ENCODE data around the gene ANXA2R. TPM values are rescaled to one million over a fixed set of nuclear protein-coding genes. Genes with fewer than 3 reads are reported as not detected.

The ANXA2R gene
- total RNA-seq, 1 donor from 2014 or later, result 0.93 TPM

DNA sequence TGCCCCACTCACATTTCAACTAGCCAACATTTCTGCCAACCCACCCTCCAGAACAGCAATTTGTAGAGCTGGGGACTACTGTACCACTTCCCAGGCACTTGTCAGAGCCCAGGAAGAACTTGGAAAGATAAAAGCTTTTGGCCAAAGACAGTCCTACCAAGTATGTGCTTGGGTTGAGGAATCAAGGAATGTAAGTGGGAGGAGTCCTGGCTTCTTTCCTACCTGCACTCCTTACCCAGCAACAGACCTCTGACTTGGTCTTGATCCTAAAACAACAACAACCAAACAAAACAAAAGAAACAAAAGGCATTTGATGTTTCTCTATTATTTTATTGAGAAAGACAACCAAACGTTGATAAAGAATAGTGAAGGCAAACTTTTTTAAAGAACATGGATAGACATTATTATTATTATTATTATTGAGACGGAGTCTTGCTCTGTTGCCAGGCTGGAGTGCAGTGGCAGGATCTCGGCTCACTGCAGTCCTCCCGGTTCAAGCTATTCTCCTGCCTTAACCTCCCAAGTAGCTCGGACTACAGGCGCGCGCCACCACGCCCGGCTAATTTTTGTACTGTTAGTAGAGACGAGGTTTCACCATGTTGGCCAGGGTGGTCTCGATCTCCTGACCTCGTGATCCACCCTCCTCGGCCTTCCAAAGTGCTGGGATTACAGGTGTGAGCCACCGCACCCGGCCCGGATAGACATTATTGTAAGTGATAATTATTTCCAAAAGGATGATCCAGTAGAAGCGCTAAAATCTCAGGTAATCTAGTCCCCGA is 33.5 kb downstream of the ANXA2R start:
- H3K4me3 Mint-ChIP-seq (ENCODE audit: low read depth), result peak overlapping the region; percentile 89
- no peak for DNase-seq (ENCODE audit: low spot score, unreplicated experiment)
- H3K27ac Mint-ChIP-seq, result no peak overlapping the region
- TF ChIP-seq, protein P1, sequence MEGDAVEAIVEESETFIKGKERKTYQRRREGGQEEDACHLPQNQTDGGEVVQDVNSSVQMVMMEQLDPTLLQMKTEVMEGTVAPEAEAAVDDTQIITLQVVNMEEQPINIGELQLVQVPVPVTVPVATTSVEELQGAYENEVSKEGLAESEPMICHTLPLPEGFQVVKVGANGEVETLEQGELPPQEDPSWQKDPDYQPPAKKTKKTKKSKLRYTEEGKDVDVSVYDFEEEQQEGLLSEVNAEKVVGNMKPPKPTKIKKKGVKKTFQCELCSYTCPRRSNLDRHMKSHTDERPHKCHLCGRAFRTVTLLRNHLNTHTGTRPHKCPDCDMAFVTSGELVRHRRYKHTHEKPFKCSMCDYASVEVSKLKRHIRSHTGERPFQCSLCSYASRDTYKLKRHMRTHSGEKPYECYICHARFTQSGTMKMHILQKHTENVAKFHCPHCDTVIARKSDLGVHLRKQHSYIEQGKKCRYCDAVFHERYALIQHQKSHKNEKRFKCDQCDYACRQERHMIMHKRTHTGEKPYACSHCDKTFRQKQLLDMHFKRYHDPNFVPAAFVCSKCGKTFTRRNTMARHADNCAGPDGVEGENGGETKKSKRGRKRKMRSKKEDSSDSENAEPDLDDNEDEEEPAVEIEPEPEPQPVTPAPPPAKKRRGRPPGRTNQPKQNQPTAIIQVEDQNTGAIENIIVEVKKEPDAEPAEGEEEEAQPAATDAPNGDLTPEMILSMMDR (IDR thresholded peaks at IDR 0.05; ENCODE audit: unreplicated experiment), result no peak
- peaks cover 28% of the 10 kb centered on the region for H3K27me3 Mint-ChIP-seq
- H3K36me3 Mint-ChIP-seq (ENCODE audit: insufficient read depth), result no peaks in the 10 kb centered on the region
- H3K4me1 Mint-ChIP-seq (ENCODE audit: low read depth), result no peaks in the 10 kb centered on the region
- H3K9me3 Mint-ChIP-seq (ENCODE audit: low read depth), result no peaks in the 10 kb centered on the region

DNA sequence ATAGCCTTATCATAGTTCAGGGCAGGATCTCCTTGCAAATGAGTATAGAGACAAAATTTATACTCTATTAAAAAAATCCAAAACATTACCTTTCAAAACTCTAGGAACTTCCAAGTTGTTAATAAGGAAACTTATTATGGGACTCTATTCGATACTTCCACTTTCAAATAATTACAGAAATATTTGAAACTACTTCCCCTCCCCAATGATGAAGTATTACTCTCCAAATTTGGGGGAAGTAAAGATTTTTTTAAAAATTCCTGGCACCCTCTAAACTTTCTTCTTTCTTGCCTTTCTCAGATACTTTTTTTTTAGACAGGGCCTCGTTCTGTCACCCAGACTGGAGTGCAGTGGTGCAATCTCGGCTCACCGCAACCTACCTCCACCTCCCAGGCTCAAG is 35.1 kb downstream of the ANXA2R start:
- no peaks in the 10 kb centered on the region for H3K36me3 Mint-ChIP-seq (ENCODE audit: insufficient read depth)
- H3K4me1 Mint-ChIP-seq (ENCODE audit: low read depth), result peaks cover 7% of the 10 kb centered on the region
- no peak overlapping the region for H3K27ac Mint-ChIP-seq
- no peak for DNase-seq (ENCODE audit: low spot score, unreplicated experiment)
- H3K27me3 Mint-ChIP-seq, result peaks cover 27% of the 10 kb centered on the region
- H3K9me3 Mint-ChIP-seq (ENCODE audit: low read depth), result no peaks in the 10 kb centered on the region
- TF ChIP-seq, protein P1 (IDR thresholded peaks at IDR 0.05; ENCODE audit: unreplicated experiment), result no peak
- no peak overlapping the region for H3K4me3 Mint-ChIP-seq (ENCODE audit: low read depth)

DNA sequence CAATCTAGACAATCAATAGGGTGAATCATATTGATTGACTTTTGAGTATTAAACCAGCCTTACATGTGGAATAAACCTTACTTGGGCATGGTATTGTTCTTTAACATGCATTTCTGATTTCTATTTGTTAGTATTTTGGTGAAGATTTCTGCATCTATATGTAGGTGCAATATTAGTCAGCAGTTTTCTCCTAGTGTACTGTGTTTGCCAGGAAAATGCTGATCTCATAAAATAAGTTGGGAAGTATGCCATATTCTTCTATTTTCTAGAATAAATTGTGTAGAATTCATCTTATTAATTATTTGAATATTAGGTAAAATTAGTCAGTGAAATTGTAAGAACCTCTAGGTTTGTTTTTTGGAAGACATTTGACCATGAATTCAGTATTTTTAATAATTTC is 38.4 kb downstream of the ANXA2R start:
- Mint-ChIP-seq H3K9me3 (ENCODE audit: low read depth) (no peaks in the 10 kb centered on the region), H3K27ac (no peak overlapping the region), H3K36me3 (ENCODE audit: insufficient read depth) (no peaks in the 10 kb centered on the region), H3K4me3 (ENCODE audit: low read depth) (no peak overlapping the region), H3K27me3 (peaks cover 38% of the 10 kb centered on the region), H3K4me1 (ENCODE audit: low read depth) (peaks cover 9% of the 10 kb centered on the region)
- TF ChIP-seq, protein P1 (IDR thresholded peaks at IDR 0.05; ENCODE audit: unreplicated experiment), result no peak
- no peak for DNase-seq (ENCODE audit: low spot score, unreplicated experiment)

DNA sequence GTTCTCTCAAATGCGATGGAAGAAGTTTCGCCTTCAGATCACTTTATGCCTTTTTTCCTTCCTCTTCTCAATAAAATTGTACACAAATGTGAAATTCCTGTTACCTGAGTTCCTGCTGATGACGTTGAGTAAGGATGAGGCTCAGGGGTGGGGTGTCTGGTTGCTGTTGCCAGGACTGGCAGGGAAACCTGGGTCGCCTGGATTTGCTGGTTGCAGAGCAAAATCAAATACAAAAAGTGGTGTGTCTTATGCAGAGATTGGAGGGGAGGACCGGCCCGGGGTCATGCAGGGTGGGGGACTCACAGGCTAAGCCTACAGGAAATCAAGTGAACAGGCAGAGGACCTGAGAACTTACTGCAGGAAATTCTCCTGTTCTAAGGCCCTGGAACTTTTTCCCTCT is 39.2 kb downstream of the ANXA2R start:
- no peak for DNase-seq (ENCODE audit: low spot score, unreplicated experiment)
- Mint-ChIP-seq H3K27me3 (peaks cover 46% of the 10 kb centered on the region), H3K4me3 (ENCODE audit: low read depth) (no peak overlapping the region), H3K27ac (no peak overlapping the region), H3K9me3 (ENCODE audit: low read depth) (no peaks in the 10 kb centered on the region), H3K36me3 (ENCODE audit: insufficient read depth) (no peaks in the 10 kb centered on the region), H3K4me1 (ENCODE audit: low read depth) (peaks cover 9% of the 10 kb centered on the region)
- TF ChIP-seq, protein P1 (IDR thresholded peaks at IDR 0.05; ENCODE audit: unreplicated experiment), result no peak

DNA sequence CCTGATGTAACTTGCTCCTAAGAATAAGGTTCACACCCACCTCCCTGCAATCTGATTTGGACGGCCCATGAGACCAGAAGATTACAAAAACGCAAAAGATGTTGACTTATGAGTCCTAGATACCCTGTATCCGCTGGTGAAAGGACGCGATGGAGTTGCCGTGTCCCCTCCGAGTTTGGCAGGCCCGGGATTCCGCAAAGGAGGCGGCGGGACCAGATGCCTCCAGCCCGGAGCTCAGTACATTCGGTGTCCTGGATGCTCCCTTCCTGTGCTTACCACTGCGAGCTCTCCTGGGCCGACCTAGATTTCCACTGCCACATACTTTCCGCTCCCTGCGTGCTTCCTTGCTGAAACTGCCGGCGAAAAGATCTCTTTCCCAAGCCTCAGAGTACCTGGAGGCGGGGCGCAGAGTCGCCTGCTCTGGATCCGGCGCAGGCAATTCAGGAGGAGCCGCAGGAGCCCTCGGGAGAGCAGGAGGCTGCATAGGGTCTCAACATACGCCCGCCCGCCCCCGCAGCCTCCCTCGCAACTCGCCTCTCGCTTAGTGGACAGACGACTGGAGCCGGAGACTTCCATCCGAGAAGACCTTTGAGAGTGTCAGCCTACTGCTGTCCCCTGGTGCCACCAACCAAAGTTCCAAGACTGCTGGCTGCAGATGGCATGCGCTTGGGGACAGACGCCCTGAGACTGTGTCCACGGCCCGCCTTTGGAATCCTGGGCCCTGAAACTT is 39.8 kb downstream of the ANXA2R start:
- TF ChIP-seq, protein P1 (IDR thresholded peaks at IDR 0.05; ENCODE audit: unreplicated experiment), result no peak
- Mint-ChIP-seq H3K4me3 (ENCODE audit: low read depth) (peak overlapping the region; percentile 62), H3K27me3 (peaks cover 49% of the 10 kb centered on the region), H3K27ac (no peak overlapping the region), H3K36me3 (ENCODE audit: insufficient read depth) (no peaks in the 10 kb centered on the region), H3K9me3 (ENCODE audit: low read depth) (no peaks in the 10 kb centered on the region), H3K4me1 (ENCODE audit: low read depth) (peaks cover 9% of the 10 kb centered on the region)
- no peak for DNase-seq (ENCODE audit: low spot score, unreplicated experiment)

Measured in progenitor cell of endocrine pancreas (in vitro differentiated cells).